Cortex of kidney (tissue), 1 donor: ENCODE data around the gene SMCO2.

Experiments used
- DNase-seq: peaks from one replicate; lab custom pipeline; 2025; lab: John Stamatoyannopoulos, UW

SMCO2 gene

GRCh38 chr12:27446436-27446835 lies at the start of gene SMCO2:
Gene SMCO2, plus strand, starts transcription at chr12:27446736. Its CDS starts 23,896 bp downstream, at chr12:27470632.
- no peak for DNase-seq

GRCh38 chr12:27398466-27398865 lies 48.1 kb upstream of the SMCO2 start:
- DNase-seq: no peak

- no peak for DNase-seq
These were observed 47.5 kb upstream of the SMCO2 start for GRCh38 chr12:27399074-27399473.

GRCh38 chr12:27400856-27401354 lies 45.6 kb upstream of the SMCO2 start:
- DNase-seq: no peak

GRCh38 chr12:27412047-27412446 lies 34.5 kb upstream of the SMCO2 start:
- DNase-seq: no peak

- DNase-seq: no peak
These were observed 23.8 kb upstream of the SMCO2 start for GRCh38 chr12:27422697-27423096.

- DNase-seq: no peak
These were observed 21.8 kb upstream of the SMCO2 start for GRCh38 chr12:27424631-27425230.

GRCh38 chr12:27425306-27425705 lies 21.2 kb upstream of the SMCO2 start:
- DNase-seq: no peak

GRCh38 chr12:27426743-27427487 lies 19.6 kb upstream of the SMCO2 start:
- DNase-seq: no peak

GRCh38 chr12:27427824-27428223 lies 18.7 kb upstream of the SMCO2 start:
- no peak for DNase-seq

GRCh38 chr12:27428466-27428865 lies 18.1 kb upstream of the SMCO2 start:
- no peak for DNase-seq

GRCh38 chr12:27429606-27430005 lies 16.9 kb upstream of the SMCO2 start:
- DNase-seq: no peak

GRCh38 chr12:27431185-27431584 lies 15.4 kb upstream of the SMCO2 start:
- DNase-seq: no peak

GRCh38 chr12:27434673-27435565 lies 11.6 kb upstream of the SMCO2 start:
- DNase-seq: no peak

- DNase-seq: no peak
These were observed 10.5 kb upstream of the SMCO2 start for GRCh38 chr12:27436029-27436428.

- no peak for DNase-seq
These were observed 9.8 kb upstream of the SMCO2 start for GRCh38 chr12:27436768-27437167.

- DNase-seq: no peak
These were observed 8.7 kb upstream of the SMCO2 start for GRCh38 chr12:27437839-27438238.

GRCh38 chr12:27447761-27448160 lies 1.2 kb downstream of the SMCO2 start:
- no peak for DNase-seq

GRCh38 chr12:27449026-27449425 lies 2.5 kb downstream of the SMCO2 start:
- no peak for DNase-seq

GRCh38 chr12:27449893-27450534 lies 3.5 kb downstream of the SMCO2 start:
- no peak for DNase-seq

- no peak for DNase-seq
These were observed 4.7 kb downstream of the SMCO2 start for GRCh38 chr12:27451036-27451825.
